ENCODE measurements around the gene PEAK1. TPM values are rescaled to one million over a fixed set of nuclear protein-coding genes. Genes with fewer than 3 reads are reported as not detected.

The PEAK1 gene
- total RNA-seq, 4 donors from 2014 or later, result 31.0 to 49.3 (median 35.0) TPM

GRCh38 chr15:77392762-77393470, 27.0 kb downstream of the PEAK1 start:
- no peaks in the 10 kb centered on the region for H3K27me3 ChIP-seq
- no peaks in the 10 kb centered on the region for H3K4me1 ChIP-seq
- H3K9me3 ChIP-seq, result no peaks in the 10 kb centered on the region
- H3K27ac ChIP-seq, result no peak overlapping the region
- intact Hi-C loops (cut with DNase I), result no loop called here
- WGBS, 2 donors, result 92 to 98% methylated on average over 7 of the region's 7 CpGs
- TF ChIP-seq POLR2A (IDR thresholded peaks at IDR 0.05), result no peak
- TF ChIP-seq CTCF (IDR thresholded peaks at IDR 0.05), result no peak
- H3K36me3 ChIP-seq, result no peaks in the 10 kb centered on the region
- no peak for DNase-seq
- H3K4me3 ChIP-seq (replicated peaks in 1 of 3), result no peak overlapping the region

GRCh38 chr15:77391372-77391951, 28.4 kb downstream of the PEAK1 start:
- intact Hi-C loops (cut with DNase I), result no loop called here
- no peak for TF ChIP-seq POLR2A (IDR thresholded peaks at IDR 0.05)
- no peak for DNase-seq
- Histone ChIP-seq H3K27me3 (no peaks in the 10 kb centered on the region), H3K36me3 (no peaks in the 10 kb centered on the region), H3K27ac (no peak overlapping the region), H3K4me1 (no peaks in the 10 kb centered on the region), H3K9me3 (no peaks in the 10 kb centered on the region), H3K4me3 (replicated peaks in 1 of 3) (no peak overlapping the region)
- WGBS, 2 donors, result 90 to 97% methylated on average over 3 of the region's 3 CpGs

GRCh38 chr15:77387365-77388105, 32.4 kb downstream of the PEAK1 start:
- WGBS, 2 donors, result 91 to 92% methylated on average over 2 of the region's 2 CpGs
- intact Hi-C loops (cut with DNase I), result no loop called here
- TF ChIP-seq CTCF (IDR thresholded peaks at IDR 0.05) (no peak), POLR2A (IDR thresholded peaks at IDR 0.05) (no peak)
- no peaks in the 10 kb centered on the region for H3K27me3 ChIP-seq
- no peaks in the 10 kb centered on the region for H3K4me1 ChIP-seq
- no peak overlapping the region for H3K27ac ChIP-seq
- DNase-seq, result no peak
- H3K9me3 ChIP-seq, result no peaks in the 10 kb centered on the region
- H3K36me3 ChIP-seq, result no peaks in the 10 kb centered on the region
- no peak overlapping the region for H3K4me3 ChIP-seq (replicated peaks in 1 of 3)

- WGBS, 2 donors, result 83 to 95% methylated on average over 2 of the region's 2 CpGs
- H3K9me3 ChIP-seq, result no peaks in the 10 kb centered on the region
- no peak for TF ChIP-seq POLR2A (IDR thresholded peaks at IDR 0.05)
- TF ChIP-seq CTCF (IDR thresholded peaks at IDR 0.05), result no peak
- intact Hi-C loops (cut with DNase I), result no loop called here
- H3K27ac ChIP-seq, result no peak overlapping the region
- no peaks in the 10 kb centered on the region for H3K27me3 ChIP-seq
- no peak for DNase-seq
- H3K4me1 ChIP-seq, result no peaks in the 10 kb centered on the region
- no peak overlapping the region for H3K4me3 ChIP-seq (replicated peaks in 1 of 3)
- H3K36me3 ChIP-seq, result no peaks in the 10 kb centered on the region
Measured at GRCh38 chr15:77386626-77387025, 33.3 kb downstream of the PEAK1 start.

GRCh38 chr15:77384589-77385359, 35.1 kb downstream of the PEAK1 start:
- intact Hi-C loops (cut with DNase I), result no loop called here
- H3K9me3 ChIP-seq, result no peaks in the 10 kb centered on the region
- no peaks in the 10 kb centered on the region for H3K36me3 ChIP-seq
- no peak overlapping the region for H3K4me3 ChIP-seq (replicated peaks in 1 of 3)
- no peaks in the 10 kb centered on the region for H3K4me1 ChIP-seq
- DNase-seq, result no peak
- no peaks in the 10 kb centered on the region for H3K27me3 ChIP-seq
- TF ChIP-seq CTCF (IDR thresholded peaks at IDR 0.05), result no peak
- no peak for TF ChIP-seq POLR2A (IDR thresholded peaks at IDR 0.05)
- no peak overlapping the region for H3K27ac ChIP-seq
